ENCODE results near the gene ACOXL. TPM values are rescaled to one million over a fixed set of nuclear protein-coding genes. Genes with fewer than 3 reads are reported as not detected.

ACOXL gene
- total and polyA plus RNA-seq, 8 donors: 4.7 to 30.3 (median 8.3) TPM

GRCh38 chr2:111034146-111034545, 301.8 kb downstream of the ACOXL start:
- DNase-seq: no peak
- Histone ChIP-seq H3K4me1 (peaks cover 7 to 47% of the 10 kb centered on the region in 2 donors), H3K27ac (no peak overlapping the region), H3K27me3 (no peaks in the 10 kb centered on the region), H3K36me3 (no peaks in the 10 kb centered on the region), H3K4me3 (no peak overlapping the region), H3K9me3 (no peaks in the 10 kb centered on the region)
- intact Hi-C loops (cut with DNase I): no loop called here
- ATAC-seq: no peak
- no peak for TF ChIP-seq CTCF (IDR thresholded peaks at IDR 0.05)

- intact Hi-C loops (cut with DNase I): no loop called here
- Histone ChIP-seq H3K36me3 (no peaks in the 10 kb centered on the region), H3K4me1 (peaks cover 7 to 42% of the 10 kb centered on the region in 2 donors), H3K27me3 (no peaks in the 10 kb centered on the region), H3K9me3 (no peaks in the 10 kb centered on the region), H3K4me3 (no peak overlapping the region), H3K27ac (no peak overlapping the region)
- ATAC-seq (no peak), DNase-seq (peak in 1 of 4 donors; percentile 24)
- TF ChIP-seq CTCF (IDR thresholded peaks at IDR 0.05): no peak
These were observed 302.2 kb downstream of the ACOXL start for GRCh38 chr2:111034606-111035005.

- intact Hi-C loops (cut with DNase I): no loop called here
- ATAC-seq (no peak), DNase-seq (no peak)
- H3K4me3 ChIP-seq: no peak overlapping the region
- no peak for TF ChIP-seq CTCF (IDR thresholded peaks at IDR 0.05)
- H3K27ac ChIP-seq: no peak overlapping the region
- no peaks in the 10 kb centered on the region for H3K36me3 ChIP-seq
- peaks cover 7 to 29% of the 10 kb centered on the region in 2 donors for H3K4me1 ChIP-seq
- H3K27me3 ChIP-seq: no peaks in the 10 kb centered on the region
- no peaks in the 10 kb centered on the region for H3K9me3 ChIP-seq
These were observed 303.6 kb downstream of the ACOXL start for GRCh38 chr2:111035830-111036441.

- no peak overlapping the region for H3K4me3 ChIP-seq
- no peaks in the 10 kb centered on the region for H3K9me3 ChIP-seq
- no peak for TF ChIP-seq CTCF (IDR thresholded peaks at IDR 0.05)
- H3K36me3 ChIP-seq: no peaks in the 10 kb centered on the region
- H3K4me1 ChIP-seq: peaks cover 0 to 17% of the 10 kb centered on the region in 2 donors
- no peak for DNase-seq
- H3K27ac ChIP-seq: no peak overlapping the region
- no peak for ATAC-seq
- no peaks in the 10 kb centered on the region for H3K27me3 ChIP-seq
- intact Hi-C loops (cut with DNase I): no loop called here
These were observed 304.8 kb downstream of the ACOXL start for GRCh38 chr2:111037128-111037527.

GRCh38 chr2:111039628-111040383, 307.4 kb downstream of the ACOXL start:
- no peak overlapping the region for H3K27ac ChIP-seq
- no peaks in the 10 kb centered on the region for H3K4me1 ChIP-seq
- DNase-seq (no peak), ATAC-seq (no peak)
- H3K9me3 ChIP-seq: no peaks in the 10 kb centered on the region
- no peak overlapping the region for H3K4me3 ChIP-seq
- no peaks in the 10 kb centered on the region for H3K36me3 ChIP-seq
- intact Hi-C loops (cut with DNase I): no loop called here
- no peaks in the 10 kb centered on the region for H3K27me3 ChIP-seq
- no peak for TF ChIP-seq CTCF (IDR thresholded peaks at IDR 0.05)

All from left lung (tissue), 10 donors.